GM12878 (cell line): ENCODE data around the gene SIMC1.
"Not testable (repeated sequence)": the region's sequence is repeated elsewhere in the genome, so short reads cannot be mapped to it uniquely, and the experiment has no call there.

Experiments
- CTCF ChIP-seq, 3 experiments: IDR thresholded peaks in 2 of 3; conservative IDR thresholded peaks in 1 of 3; 2 replicates each; pipeline ENCODE4 v1.5.1; 2011; ENCODE audit warnings: low read depth in 3 of 3, low read length in 3 of 3, mild to moderate bottlenecking in 3 of 3, control low read depth in 2 of 3, moderate library complexity in 2 of 3, inconsistent platforms in 1 of 3, mixed read lengths in 1 of 3; ENCODE audit not compliant: control insufficient read depth in 2 of 3, insufficient read depth in 1 of 3; ENCODE audit errors: extremely low read depth in 1 of 3
- HDAC6 ChIP-seq: fragments of 200-600 bp; sonication (generic); IDR thresholded peaks from one replicate; pipeline ENCODE4 v1.8.0; 2017; ENCODE audit warnings: antibody characterized with exemption; ENCODE audit not compliant: unreplicated experiment
- IRF3 ChIP-seq: fragments of 450-650 bp; IDR thresholded peaks from 2 replicates; pipeline ENCODE4 v1.6.1; 2014; ENCODE audit warnings: mild to moderate bottlenecking
- MAX ChIP-seq: IDR thresholded peaks from 2 replicates; pipeline ENCODE4 v1.6.1; 2012; ENCODE audit warnings: low read depth, low read length, improper control_type of control experiment
- PBX3 ChIP-seq: IDR thresholded peaks from 2 replicates; pipeline ENCODE4 v1.6.1; 2011; ENCODE audit warnings: mild to moderate bottlenecking, low read depth, low read length, moderate library complexity; ENCODE audit not compliant: insufficient replicate concordance
- POLR2A ChIP-seq: IDR thresholded peaks from 2 replicates; pipeline ENCODE4 v1.6.1; 2011; ENCODE audit warnings: low read depth, mild to moderate bottlenecking, low read length
- RCOR1 ChIP-seq: conservative IDR thresholded peaks from 2 replicates; pipeline ENCODE4 v1.6.1; 2012; ENCODE audit warnings: low read depth, low read length, improper control_type of control experiment
- RFX5 ChIP-seq: IDR thresholded peaks from 2 replicates; pipeline ENCODE4 v1.6.1; 2011; ENCODE audit warnings: low read depth, low read length, improper control_type of control experiment
- TAF1 ChIP-seq: IDR thresholded peaks from 2 replicates; pipeline ENCODE4 v1.6.1; 2011; ENCODE audit warnings: mild to moderate bottlenecking, low read depth, low read length, borderline replicate concordance
- ZZZ3 ChIP-seq: IDR thresholded peaks from 2 replicates; pipeline ENCODE4 v1.6.1; 2011; ENCODE audit warnings: low read depth; ENCODE audit not compliant: control insufficient read depth, insufficient read length

GRCh38 chr5:176217188-176217729 lies 21.0 kb upstream of the SIMC1 start:
- TF ChIP-seq CTCF (IDR thresholded peaks at IDR 0.05 in 2 of 3, conservative IDR thresholded peaks at IDR 0.05 in 1 of 3; ENCODE audit: control insufficient read depth in 2 of 3, extremely low read depth in 1 of 3, insufficient read depth in 1 of 3, low read depth in 3 of 3, low read length in 3 of 3); PBX3; IRF3; HDAC6; TAF1; ZZZ3; RCOR1; RFX5; POLR2A; MAX: not testable (repeated sequence)
